Measurements from ENCODE around the gene CDS1.

GRCh38 chr4:84697159-84697558 is 114.2 kb downstream of the CDS1 start:
- no peak for TF ChIP-seq CTCF (conservative IDR thresholded peaks at IDR 0.05; ENCODE audit: low read depth in 2 of 2)
- no peak for TF ChIP-seq POLR2AphosphoS5 (IDR thresholded peaks at IDR 0.05; ENCODE audit: low read depth)
- TF ChIP-seq JUNB (IDR thresholded peaks at IDR 0.05; ENCODE audit: unreplicated experiment) = no peak
- no peak for TF ChIP-seq EZH2phosphoT487 (IDR thresholded peaks at IDR 0.05; ENCODE audit: unreplicated experiment)
- no peak for TF ChIP-seq CREB1 (CRISPR knock-in tag; IDR thresholded peaks at IDR 0.05; ENCODE audit: low read depth)
- no peak for TF ChIP-seq EZH2 (IDR thresholded peaks at IDR 0.05; ENCODE audit: low read depth, unreplicated experiment)
- TF ChIP-seq REST (IDR thresholded peaks at IDR 0.05; ENCODE audit: unreplicated experiment) = no peak
- no peak for TF ChIP-seq ETS1 (IDR thresholded peaks at IDR 0.05)
- TF ChIP-seq ZNF331 (CRISPR knock-in tag; IDR thresholded peaks at IDR 0.05; ENCODE audit: low read depth) = no peak
